ENCODE results near the gene RNF212. TPM values are rescaled to one million over a fixed set of nuclear protein-coding genes. Genes with fewer than 3 reads are reported as not detected.
A peak's percentile ranks its signal among the peaks of the same experiment; 100 is the strongest.

RNF212 gene
- total RNA-seq, 4 donors from 2014 or later: 6.7 to 31.1 (median 8.6) TPM

GRCh38 chr4:1027219-1027914, 86.0 kb downstream of the RNF212 start:
- no peak overlapping the region for H3K4me3 ChIP-seq (replicated peaks in 1 of 3)
- intact Hi-C loops (cut with DNase I): no loop called here
- TF ChIP-seq POLR2A (IDR thresholded peaks at IDR 0.05) (no peak), CTCF (IDR thresholded peaks at IDR 0.05) (no peak)
- no peak for DNase-seq
- H3K27me3 ChIP-seq: no peaks in the 10 kb centered on the region
- H3K27ac ChIP-seq: no peak overlapping the region
- peaks cover 16 to 17% of the 10 kb centered on the region in 2 donors for H3K36me3 ChIP-seq
- 69 to 77% methylated on average over 3 to 22 of the region's 26 CpGs for WGBS, 2 donors
- H3K4me1 ChIP-seq: peaks cover 0 to 4% of the 10 kb centered on the region in 2 donors
- no peaks in the 10 kb centered on the region for H3K9me3 ChIP-seq

GRCh38 chr4:1026115-1026514, 87.2 kb downstream of the RNF212 start:
- Histone ChIP-seq H3K27me3 (no peaks in the 10 kb centered on the region), H3K36me3 (peaks cover 16 to 17% of the 10 kb centered on the region in 2 donors)
- WGBS, 2 donors: 64 to 67% methylated on average over 17 of the region's 17 CpGs

GRCh38 chr4:1024882-1025545, 88.3 kb downstream of the RNF212 start:
- H3K4me1 ChIP-seq: peaks cover 0 to 2% of the 10 kb centered on the region in 2 donors
- no peaks in the 10 kb centered on the region for H3K27me3 ChIP-seq
- intact Hi-C loops (cut with DNase I): no loop called here
- H3K9me3 ChIP-seq: no peaks in the 10 kb centered on the region
- H3K4me3 ChIP-seq (replicated peaks in 1 of 3): no peak overlapping the region
- H3K27ac ChIP-seq: no peak overlapping the region
- H3K36me3 ChIP-seq: peaks cover 16 to 17% of the 10 kb centered on the region in 2 donors
- TF ChIP-seq CTCF (IDR thresholded peaks at IDR 0.05): no peak
- TF ChIP-seq POLR2A (IDR thresholded peaks at IDR 0.05): no peak
- WGBS, 2 donors: 94 to 98% methylated on average over 20 to 22 of the region's 32 CpGs
- DNase-seq: no peak

More at GRCh38 chr4:1026115-1026514, 87.2 kb downstream of the RNF212 start:
- Histone ChIP-seq H3K9me3 (no peaks in the 10 kb centered on the region), H3K4me3 (replicated peaks in 1 of 3) (no peak overlapping the region), H3K27ac (no peak overlapping the region), H3K4me1 (peaks cover 0 to 4% of the 10 kb centered on the region in 2 donors)
- DNase-seq: peak in 1 of 2 donors; percentile 53
- intact Hi-C loops (cut with DNase I): no loop called here
- TF ChIP-seq CTCF (IDR thresholded peaks at IDR 0.05) (no peak), POLR2A (IDR thresholded peaks at IDR 0.05) (no peak)

- WGBS, 2 donors: 97% methylated on average over 29 to 64 of the region's 83 CpGs
- Histone ChIP-seq H3K9me3 (no peaks in the 10 kb centered on the region), H3K4me1 (no peaks in the 10 kb centered on the region), H3K4me3 (replicated peaks in 1 of 3) (no peak overlapping the region), H3K27me3 (no peaks in the 10 kb centered on the region), H3K27ac (no peak overlapping the region), H3K36me3 (peaks cover 16 to 17% of the 10 kb centered on the region in 2 donors)
- no peak for DNase-seq
- no peak for TF ChIP-seq CTCF (IDR thresholded peaks at IDR 0.05)
- no peak for TF ChIP-seq POLR2A (IDR thresholded peaks at IDR 0.05)
- intact Hi-C loops (cut with DNase I): no loop called here
Measured at GRCh38 chr4:1023895-1024740, 89.2 kb downstream of the RNF212 start.

Measured in thyroid gland (tissue), 4 donors.